Hepatocyte (in vitro differentiated cells): Measurements from ENCODE around the gene MRPS33.

Experiments used
- EZH2phosphoT487 ChIP-seq: fragments of 200-600 bp; sonication (generic); IDR thresholded peaks from one replicate; pipeline ENCODE4 v1.6.1; 2018; ENCODE audit warnings: antibody characterized with exemption, mild to moderate bottlenecking, low read depth, moderate library complexity; ENCODE audit not compliant: unreplicated experiment, severe bottlenecking
- TF ChIP-seq, protein P1 (sequence below): fragments of 200-600 bp; sonication (generic); IDR thresholded peaks from 2 replicates; pipeline ENCODE4 v1.5.1; 2016; ENCODE audit warnings: antibody characterized with exemption, mild to moderate bottlenecking; ENCODE audit not compliant: poor library complexity

DNA sequence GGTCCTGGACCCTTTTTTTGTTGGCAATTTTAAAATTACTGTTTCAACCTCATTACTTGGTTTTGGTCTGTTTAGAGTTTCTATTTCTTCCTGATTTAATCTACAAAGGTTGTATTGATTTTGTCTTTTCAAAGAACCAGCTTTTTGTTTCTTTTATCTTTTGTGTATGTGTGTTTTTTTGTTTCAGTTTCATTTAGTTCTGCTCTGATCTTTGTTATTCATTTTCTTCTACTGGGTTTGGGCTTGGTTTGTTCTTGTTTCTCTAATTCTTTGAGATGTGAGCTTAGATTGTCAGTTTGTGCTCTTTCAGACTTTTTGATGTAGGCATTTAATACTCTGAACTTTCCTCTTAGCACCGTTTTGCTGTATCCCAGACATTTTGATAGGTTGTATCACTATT, 8.5 kb upstream of the MRPS33 start:
- TF ChIP-seq, protein P1, sequence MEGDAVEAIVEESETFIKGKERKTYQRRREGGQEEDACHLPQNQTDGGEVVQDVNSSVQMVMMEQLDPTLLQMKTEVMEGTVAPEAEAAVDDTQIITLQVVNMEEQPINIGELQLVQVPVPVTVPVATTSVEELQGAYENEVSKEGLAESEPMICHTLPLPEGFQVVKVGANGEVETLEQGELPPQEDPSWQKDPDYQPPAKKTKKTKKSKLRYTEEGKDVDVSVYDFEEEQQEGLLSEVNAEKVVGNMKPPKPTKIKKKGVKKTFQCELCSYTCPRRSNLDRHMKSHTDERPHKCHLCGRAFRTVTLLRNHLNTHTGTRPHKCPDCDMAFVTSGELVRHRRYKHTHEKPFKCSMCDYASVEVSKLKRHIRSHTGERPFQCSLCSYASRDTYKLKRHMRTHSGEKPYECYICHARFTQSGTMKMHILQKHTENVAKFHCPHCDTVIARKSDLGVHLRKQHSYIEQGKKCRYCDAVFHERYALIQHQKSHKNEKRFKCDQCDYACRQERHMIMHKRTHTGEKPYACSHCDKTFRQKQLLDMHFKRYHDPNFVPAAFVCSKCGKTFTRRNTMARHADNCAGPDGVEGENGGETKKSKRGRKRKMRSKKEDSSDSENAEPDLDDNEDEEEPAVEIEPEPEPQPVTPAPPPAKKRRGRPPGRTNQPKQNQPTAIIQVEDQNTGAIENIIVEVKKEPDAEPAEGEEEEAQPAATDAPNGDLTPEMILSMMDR = no peak
- no peak for TF ChIP-seq EZH2phosphoT487
